HG02884 (cell line): ENCODE measurements around the gene RUFY1.

Source experiments
- ATAC-seq: cut with Tn5 transposase; IDR thresholded peaks from one replicate; pipeline ENCODE4 v1.9.1; 2021; ENCODE audit warnings: mild to moderate bottlenecking, moderate library complexity; ENCODE audit not compliant: unreplicated experiment

RUFY1 gene

GRCh38 chr5:179657302-179658178, 107.2 kb downstream of the RUFY1 start:
- ATAC-seq, result peak; percentile 78

DNA sequence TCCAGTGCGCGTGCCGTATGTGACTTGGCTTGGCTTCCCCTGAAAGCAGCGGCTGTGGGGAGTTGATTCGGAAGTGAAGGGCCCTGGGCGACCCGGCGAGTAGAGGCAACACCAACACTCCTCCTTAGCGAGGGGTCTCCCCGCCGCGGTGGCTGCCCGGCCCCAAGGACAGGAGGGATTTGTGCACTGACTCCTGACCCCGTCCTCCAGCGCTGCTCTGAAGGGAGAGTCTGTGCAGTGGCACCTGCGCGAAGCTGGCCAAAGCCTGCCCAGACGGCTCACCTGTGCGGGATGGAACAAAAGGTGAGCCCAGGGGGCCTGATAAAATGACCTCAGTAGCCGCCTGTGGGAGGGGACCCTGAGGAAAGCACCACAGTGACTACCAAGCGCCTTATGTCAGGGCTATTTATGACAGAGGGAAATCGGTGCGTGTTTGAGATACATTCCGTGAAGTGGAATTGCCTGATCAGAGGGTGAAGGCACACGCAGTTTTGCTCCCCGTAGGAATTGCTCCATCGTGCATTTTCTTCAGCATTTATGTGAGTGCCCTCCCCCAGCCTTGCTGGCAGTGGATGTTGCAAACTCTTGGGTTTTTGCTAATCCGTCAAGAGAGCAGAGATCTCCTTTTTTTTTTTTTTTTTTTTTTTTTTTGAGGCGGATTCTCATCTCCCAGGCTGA, 108.0 kb downstream of the RUFY1 start:
- ATAC-seq, result peak; percentile 57
